HG02885 (cell line): ENCODE results near the gene VGF.
"Not testable (repeated sequence)": the region's sequence is repeated elsewhere in the genome, so short reads cannot be mapped to it uniquely, and the experiment has no call there.

Experiments used
- ATAC-seq: cut with Tn5 transposase; IDR thresholded peaks from one replicate; pipeline ENCODE4 v1.9.1; 2021; ENCODE audit warnings: mild to moderate bottlenecking; ENCODE audit not compliant: unreplicated experiment, poor library complexity

Gene VGF

DNA sequence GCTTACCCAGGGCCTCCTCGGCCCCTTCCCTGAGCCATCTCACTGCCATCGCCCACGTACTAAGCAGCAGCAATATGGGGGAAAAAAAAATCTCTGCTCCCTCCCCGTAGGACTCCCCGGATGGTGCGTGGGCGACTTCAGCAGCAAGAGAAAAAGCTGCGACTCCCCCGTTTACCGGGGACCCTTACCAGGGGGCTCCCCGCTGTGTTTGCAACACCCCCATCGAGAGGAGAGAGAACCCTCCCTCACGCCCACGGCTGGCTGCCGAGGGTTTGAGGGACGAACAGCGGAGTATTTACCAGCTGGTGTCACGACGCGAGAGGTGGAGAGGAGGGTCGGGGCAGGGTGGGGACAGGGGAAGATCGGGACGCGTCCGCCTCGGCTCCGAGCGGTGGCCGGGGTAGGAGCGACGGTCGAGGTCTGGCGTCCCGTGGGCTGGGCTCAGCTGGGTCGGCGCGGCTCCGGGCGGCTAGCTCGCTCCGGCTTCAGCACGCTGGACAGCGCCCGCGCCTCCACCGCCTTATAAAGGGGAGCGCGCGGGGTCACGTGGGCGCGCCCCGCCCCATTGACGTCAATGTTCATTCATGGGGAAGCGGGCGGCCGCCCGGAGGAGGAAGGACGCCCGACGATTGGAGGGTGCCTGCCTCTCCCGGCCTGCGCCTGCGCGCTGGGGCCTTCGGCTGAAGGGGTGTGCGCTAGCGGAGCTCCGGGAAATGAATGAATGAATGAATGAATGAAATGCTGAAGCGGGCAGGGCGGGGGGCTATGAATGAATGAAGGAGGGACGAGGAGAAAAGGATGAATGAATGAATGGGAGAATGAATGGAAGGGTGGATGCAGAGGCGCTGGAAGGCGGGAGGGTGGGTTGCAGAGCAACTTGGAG, at the start of gene VGF:
VGF (minus strand) TSS at position 495 of the 883 bp plus-strand sequence. CDS start 726 bp downstream, outside the sequence.
- peak; percentile 76 for ATAC-seq

DNA sequence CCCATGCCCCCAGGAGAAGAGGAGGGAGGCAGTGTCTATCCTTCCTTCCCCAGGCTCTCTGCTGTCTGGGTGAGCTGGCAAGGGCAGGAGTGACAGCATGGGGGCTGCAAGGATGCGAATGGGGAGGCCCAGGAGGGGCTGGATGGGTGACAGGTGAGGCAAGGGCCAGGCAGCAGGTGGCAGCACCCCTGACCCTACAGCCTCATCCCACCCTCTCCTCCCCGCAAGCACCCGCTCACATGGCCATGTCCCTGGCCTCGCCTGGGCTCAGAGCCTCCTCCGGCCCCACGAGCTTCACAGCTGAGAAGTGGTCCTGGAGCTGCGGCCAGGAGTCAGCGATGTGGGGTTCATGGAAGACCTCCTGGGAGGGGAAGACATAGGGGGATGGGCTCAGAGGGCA, 46.6 kb upstream of the VGF start:
- ATAC-seq, result no peak

DNA sequence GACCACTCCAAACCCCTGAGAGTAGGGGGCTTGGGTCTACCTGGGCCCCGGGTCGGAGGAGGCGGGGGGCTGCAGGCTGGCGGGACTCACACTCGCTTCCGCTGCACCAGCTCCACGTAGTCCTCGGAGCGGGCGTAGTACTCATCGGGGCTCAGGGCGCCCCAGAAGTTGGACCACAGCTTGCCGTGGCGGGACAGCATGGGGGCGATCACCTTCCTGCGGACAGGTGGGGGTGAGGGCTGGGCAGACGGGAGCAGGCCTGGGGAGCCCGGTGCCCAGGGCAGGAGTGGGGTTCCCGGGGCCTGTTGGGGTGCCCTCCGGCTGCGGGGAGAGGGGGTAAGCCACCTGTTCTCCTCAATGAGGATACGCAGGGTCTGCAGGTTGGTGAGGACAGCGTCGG, 46.1 kb upstream of the VGF start:
- no peak for ATAC-seq

DNA sequence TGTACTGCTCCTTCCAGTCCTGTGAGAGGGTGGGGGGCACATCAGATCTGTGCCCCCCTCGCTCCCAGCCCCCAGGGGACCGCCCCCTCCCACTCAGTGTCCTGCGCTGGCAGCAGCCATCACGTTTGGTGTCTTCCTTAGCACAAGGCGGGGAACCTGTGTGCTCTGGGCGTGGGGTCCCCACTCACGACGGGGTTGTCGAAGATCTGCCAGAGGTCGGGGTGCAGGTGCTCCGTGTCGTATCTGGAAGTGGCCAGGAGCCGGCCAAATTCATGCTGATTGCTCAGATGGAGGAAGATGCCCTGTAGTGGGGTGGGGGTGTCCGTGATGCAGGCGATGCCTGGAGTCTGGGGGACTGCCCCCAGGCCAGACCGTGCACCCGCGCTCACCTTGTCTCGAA, 44.8 kb upstream of the VGF start:
- ATAC-seq, result no peak

DNA sequence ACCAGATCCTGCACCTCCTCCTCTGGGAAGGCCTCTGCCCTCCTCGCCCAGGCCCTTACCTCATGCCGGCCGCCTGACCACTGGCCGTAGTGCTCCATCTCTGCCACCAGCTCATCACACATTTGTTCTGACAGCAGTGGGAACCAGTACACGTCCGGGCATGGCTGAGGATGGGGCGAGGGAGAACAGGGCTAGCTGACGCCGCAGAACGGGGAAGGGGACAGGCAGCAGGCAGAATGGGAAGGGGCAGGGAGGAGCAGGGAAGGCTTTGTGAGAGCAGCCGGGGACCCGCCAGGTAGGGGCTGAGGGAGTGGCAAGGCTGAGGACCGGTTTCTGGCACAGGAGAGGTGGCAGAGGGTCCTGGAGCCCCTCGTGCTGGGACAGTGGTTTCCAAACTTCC, 43.4 kb upstream of the VGF start:
- no peak for ATAC-seq

DNA sequence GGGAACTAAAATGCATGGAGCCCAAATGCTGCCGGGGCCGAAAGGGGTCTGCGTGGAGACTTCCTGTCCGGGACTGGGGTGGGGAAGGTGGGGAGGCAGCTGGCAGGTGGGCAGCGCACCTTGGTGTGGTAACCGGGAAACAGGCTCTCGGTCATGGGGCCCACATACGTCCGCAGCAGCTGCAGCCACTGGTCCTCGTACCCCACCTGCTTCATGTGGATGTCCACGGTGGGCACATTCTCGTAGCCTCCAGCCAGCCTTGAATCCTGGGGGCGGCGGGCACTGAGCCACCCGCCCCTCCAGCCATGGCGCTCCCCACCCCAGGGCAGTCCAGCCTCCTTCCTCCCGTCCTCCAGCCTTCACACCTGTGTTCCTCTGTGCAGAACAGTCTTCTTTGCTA, 42.1 kb upstream of the VGF start:
- no peak for ATAC-seq

DNA sequence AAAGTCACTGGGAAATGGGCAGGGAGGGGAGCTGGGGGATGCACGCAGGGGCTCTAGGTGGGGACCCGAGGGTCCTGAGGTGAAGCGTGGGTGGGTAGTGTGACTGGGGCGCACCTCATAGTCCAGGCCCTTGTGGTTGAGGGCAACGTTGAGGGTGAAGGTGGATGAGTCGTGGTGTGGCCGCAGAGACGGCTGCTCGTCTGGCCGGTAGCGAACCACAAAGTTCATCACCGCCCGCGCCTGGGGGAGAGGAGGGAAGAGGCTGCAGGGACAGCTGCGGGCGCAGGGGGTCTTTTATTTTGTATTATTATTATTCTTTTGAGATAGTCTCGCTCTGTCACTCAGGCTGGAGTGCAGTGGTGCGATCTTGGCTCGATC, 41.3 kb upstream of the VGF start:
- no peak for ATAC-seq

DNA sequence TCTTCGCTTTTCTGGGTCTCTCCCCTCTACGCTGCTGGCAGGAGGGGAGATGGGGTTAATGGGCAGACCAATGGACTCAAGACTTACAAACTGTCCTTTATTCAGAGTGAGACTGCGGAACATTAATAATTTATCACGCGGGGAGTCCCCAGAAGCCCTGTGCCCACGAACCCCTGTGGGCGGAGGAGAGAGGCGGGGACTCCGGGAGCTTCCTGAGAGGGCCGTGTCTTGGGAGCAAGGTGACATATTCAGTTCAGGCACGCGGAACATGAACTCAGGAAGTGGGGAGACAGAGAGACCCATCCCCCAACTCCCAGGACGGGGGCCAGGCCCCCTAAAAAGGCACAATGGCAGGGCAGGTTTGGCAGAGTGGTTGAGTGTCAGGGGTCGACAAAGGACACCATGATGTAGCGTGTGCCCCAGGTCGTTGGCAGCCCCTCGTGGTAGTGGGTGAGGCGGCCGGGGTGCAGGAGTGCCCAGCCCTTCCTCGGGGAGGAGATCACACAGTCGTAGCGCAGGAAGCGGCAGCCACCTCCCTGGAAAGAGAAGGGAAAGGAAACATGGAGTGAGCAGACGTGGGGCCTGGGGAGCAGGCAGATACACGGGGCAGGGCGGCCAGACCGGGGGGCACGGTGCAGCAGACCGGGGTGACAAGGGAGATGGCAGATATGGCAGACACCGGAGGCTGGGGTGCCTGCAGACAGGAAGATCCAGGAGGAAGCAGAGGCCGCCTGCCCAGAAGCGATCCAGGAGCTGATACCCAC, 40.7 kb upstream of the VGF start:
- no peak for ATAC-seq

DNA sequence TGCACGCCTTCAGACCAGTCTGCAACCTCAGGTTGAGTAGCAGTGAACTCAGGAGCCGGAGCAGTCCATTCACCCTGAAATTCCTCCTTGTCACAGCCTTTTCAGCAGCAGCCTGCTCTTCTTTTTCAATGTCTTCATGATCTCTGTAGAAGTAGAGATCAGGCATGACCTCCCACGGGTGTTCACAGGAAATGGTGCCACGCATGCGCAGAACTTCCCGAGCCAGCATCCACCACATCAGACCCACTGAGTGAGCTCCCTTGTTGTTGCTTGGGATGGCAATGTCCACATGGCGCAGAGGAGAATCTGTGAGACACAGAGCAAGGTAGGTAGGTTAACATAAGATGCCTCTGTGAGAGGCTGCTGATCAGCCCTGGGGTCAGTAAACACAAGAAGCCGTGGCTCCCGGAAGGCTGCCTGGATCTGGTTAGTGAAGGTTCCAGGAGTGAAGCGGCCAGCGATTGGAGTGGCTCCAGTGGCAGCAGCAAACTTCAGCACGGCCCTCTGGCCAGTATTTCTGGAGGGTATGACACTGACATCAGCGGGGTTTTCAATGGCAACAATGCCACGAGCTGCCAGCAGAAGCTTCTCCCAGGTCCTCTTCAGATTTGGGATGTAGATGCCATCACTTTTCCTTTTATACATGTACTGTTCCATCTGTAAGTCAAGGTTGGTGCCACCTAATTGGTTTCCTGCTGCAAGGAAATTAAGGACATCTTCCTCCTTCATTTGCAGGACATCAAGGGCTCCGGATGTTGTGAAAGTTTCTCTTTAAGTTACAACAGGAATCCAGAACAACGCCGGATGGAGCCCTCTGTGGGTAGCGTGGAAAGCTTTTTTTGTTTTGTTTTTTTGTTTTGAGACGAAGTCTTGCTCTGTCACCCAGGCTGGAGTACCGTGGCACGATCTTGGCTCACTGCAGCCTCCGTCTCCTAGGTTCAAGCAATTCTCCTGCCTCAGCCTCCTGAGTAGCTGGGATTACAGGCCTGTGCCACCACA, 38.7 kb upstream of the VGF start:
- ATAC-seq, result not testable (repeated sequence)

DNA sequence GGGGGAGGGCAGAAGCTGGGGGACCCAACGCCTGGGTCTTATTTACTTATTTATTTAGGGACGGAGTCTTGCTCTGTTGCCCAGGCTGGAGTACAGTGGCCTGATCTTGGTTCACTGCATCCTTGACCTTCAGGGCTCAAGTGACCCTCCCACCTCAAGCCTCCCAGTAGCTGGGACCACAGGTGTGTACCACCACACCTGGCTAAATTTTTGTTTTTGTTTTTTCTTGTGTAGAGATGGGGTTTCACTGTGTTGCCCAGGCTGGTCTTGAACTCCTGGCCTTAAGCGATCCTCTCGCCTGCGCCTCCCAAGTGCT, 37.2 kb upstream of the VGF start:
- no peak for ATAC-seq

DNA sequence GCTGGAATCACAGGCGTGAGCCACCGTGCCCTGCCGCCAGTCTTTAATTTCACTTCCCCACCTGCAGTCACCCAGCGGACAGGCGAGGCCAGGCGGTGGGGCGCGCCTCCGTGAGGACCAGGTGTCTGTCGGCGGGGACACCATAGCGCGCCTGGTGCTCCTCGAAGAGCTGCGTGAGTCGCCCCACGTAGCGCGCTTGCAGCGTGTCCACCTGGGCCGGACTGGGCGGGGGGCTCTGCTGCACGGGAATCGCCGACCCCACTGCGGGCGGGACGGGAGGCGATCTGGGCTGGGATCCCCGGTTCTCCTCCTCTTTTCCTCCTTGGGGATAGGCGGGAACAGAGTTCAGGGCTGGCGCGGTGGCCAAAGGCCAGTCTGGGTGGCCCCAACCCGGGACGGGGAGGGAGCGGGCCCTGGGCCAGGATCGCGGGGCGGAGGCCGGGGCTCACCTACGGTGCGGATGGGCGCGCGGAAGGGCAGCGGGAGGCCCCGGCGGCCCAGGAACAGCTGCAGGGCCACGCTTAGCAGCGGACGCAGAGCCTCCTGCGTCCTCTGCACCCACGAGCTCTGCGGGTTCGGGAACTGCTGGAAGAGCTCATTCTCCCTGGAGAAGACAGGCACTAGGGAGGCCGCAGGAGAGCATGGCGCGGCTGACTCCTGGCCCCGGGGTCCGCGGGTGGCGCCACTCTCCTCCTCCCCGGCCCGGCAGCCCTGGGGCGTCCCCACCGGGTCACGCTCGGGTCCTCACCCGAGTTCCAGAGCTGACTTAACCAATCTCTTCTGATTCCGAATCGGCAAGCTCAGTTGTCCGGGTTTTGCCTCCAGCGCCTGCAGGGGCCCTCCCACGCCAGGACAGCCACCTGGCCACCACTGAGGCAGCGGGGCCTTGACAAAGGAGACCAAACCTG, 36.6 kb upstream of the VGF start:
- no peak for ATAC-seq

DNA sequence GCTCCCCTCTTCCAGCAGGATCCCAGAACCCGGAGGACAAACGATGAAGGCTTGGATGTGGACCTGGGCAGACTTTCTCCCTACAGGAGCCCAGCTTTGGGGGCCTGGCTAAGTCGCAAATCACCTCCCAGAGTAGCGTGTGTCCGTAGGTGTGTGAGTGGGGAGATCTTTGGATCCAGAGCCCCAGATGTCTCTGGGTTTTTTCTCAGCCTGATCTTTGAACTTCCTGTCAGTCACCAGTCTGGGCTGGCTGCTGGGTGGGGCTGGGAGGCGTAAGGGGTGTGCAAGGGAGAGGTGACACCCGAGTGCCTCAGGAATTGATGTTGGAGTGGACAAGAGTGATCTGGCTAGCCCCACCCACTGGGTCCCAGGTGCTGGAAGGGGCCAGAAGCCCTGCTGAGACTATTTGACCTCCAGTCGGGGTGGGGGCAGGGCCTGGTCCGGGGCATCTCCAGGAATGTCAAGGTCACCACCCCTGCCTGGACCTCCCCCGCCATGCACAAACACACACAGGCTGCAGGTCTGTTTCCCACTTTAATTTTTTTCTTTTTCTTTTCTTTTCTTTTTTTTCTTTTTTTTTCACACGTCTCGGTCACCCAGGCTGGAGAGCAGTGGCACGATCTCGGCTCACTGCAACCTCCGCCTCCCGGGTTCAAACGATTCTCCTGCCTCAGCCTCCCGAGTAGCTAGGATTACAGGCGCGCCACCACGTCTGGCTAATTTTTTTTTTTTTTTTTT, 35.7 kb upstream of the VGF start, which contains the start of gene MOGAT3:
MOGAT3 (minus strand) TSS at position 175 of the 738 bp plus-strand sequence. CDS start 182 bp downstream, outside the sequence.
- no peak for ATAC-seq

DNA sequence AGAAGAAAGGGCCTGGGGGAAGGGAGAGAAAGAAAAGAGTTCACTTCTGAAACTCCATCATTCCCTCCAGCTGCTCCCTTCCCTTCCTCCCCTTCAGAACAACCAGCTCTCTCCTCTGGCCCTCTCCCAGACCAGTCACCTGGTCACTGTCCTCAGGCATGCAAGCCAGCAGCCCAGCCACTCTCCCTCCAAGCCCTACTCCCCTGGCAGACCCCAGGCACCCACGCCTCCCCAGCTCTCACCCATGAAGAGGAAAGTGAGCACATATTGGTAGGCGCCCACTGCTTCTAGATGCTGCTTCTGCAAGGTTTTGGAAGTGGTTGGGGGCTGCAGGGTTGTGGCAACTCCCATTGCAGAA, 35.1 kb upstream of the VGF start:
- no peak for ATAC-seq

DNA sequence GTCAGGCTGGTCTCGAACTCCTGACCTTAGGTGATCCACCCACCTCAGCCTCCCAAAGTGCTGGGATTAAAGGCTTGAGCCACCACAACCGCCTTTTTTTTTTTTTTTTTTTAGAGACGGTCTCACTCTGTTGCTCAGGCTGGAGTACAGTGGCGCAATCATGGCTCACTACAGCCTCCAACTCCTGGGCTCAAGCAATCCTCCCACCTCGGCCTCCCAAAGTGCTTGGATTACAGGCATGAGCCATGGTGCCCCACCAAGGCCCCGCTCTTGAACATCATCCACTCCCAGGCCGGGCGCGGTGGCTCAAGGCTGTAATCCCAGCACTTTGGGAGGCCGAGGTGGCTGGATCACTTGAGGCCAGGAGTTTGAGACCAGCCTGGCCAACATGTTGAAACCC, 34.2 kb upstream of the VGF start:
- ATAC-seq, result not testable (repeated sequence)

DNA sequence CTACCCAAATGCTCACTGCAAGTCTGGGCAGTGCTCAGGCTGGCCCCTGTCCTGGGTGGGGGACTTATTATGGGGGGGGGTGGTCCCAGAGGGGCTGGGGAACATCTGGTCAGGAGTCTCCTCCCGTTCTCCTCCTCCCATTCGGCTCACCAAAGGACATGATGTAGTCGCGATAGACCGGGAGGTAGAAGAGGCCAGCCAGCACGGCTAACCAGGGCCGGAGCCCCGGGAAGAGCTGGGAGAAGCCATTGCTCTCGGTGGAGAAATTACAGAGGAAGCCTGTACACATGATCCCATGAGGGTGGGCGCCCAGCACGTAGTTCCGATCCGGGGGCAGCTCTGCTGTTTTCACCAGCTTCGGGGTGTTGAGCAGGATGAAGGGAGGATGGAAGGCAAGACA, 33.1 kb upstream of the VGF start:
- no peak for ATAC-seq

DNA sequence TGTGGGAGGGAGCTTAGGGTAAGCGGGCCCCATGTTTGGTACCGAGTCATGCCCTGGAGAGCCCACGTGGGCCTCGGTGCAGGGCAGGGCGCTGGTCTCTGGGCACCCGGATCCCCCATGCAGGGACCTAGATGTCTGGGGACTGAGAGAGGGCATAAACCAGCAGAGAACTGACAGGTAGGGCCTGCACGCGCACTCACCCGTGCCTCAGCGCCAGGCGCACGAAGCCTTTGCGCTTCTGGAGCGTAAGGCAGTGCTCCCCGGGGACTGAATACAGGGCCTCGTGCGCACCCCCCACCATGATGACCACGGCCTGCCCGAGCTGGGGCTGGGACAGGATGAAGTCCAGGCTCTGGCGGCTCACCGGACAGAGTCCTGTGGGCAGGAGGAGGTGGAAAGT, 32.6 kb upstream of the VGF start:
- ATAC-seq, result no peak

DNA sequence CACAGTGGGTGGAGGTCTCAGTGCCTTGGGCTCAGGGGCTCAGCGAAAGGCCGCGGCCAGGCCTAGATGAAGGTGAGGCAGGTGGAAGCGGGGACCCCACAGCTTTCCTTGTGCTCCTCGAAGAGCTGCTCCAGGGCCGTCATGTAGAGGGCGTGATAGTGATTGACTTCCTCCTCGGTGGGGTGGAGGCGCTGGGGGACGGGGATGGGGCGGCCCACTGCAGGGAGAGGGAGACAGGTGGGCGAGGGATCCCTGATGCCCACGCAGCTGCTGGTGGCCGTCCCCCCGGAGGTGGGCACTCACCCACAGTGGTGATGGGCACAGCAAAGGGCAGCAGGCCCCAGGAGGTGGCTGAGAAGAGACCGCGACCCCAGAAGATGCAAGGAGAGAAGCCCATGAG, 30.5 kb upstream of the VGF start:
- ATAC-seq, result no peak

DNA sequence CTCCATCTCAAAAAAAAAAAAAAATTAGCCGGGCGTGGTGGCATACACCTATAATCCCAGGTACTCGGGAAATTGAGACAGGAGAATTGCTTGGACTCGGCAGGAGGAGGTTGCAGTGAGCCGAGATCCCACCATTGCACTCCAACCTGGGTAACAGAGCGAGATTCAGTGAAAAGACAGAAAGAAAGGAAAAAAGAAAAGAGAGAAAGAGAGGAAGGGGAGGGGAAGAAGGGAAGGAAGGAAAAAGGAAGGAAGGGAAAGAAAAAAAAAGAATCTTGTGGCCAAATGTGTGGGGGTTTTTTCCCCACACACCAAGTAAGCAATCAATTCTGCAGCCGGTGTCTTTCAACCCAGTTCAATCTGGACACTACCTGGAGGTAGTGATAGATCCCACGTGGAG, 23.7 kb upstream of the VGF start:
- no peak for ATAC-seq

DNA sequence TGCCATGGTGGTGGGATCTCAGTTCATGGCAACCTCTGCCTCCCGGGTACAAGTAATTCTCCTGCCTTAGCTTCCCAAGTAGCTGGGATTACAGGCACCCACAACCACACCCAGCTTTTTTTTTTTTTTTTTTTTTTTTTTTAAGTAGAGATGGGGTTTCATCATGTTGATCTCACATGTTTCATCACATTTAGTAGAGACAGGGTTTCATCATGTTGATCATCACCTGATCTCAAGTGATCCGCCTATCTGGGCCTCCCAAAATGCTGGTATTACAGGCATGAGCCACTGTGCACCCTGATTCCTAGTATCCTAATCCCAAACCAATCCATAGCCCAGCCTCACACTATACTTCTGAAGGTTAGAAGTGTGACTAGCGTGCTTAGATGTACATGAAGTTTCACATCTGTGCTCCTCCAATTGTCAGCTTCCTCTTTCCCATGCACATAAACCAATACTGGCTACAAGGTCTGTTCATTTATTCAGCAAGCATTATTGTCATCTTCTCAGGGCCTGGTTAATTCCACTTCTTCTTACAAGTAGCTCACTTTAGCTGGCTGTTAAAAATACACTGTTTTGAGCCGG, 21.6 kb upstream of the VGF start:
- no peak for ATAC-seq
